ENCODE measurements around the gene PRLR.

- TF ChIP-seq CTCF (conservative IDR thresholded peaks at IDR 0.05 in 1 of 2, IDR thresholded peaks at IDR 0.05 in 1 of 2; ENCODE audit: extremely low read depth in 1 of 2, insufficient read depth in 1 of 2, low read depth in 1 of 2, low read length in 2 of 2): no peak
- TF ChIP-seq EZH2 (IDR thresholded peaks at IDR 0.05; ENCODE audit: borderline replicate concordance, low read length): no peak
These were observed 161.1 kb downstream of the PRLR start for GRCh38 chr5:35069188-35069587.

All from mammary epithelial cell (primary cell).